ENCODE measurements around the gene CORT. TPM values are rescaled to one million over a fixed set of nuclear protein-coding genes. Genes with fewer than 3 reads are reported as not detected.
"Not testable (repeated sequence)": the region's sequence is repeated elsewhere in the genome, so short reads cannot be mapped to it uniquely, and the experiment has no call there.

Gene CORT
- total RNA-seq, 1 donor from 2014 or later, result not detected

DNA sequence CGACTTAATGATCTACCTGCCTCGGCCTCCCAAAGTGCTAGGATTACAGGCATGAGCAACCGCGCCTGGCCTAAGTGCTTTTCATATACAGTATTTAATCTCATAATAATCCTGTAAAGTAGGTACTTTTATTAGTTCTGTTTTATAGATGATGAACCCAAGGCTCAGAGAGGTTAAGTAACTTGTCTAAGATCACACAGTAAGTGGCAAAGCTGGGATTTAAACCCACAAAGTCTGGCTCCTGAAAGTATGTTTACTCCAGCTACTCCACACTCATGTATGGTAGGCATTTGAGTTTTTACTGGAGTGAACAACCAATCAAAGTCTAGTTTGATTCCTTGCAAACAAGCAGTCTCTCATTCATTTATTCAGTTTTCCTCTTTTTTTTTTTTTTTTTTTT lies 20.2 kb downstream of the CORT start:
- Mint-ChIP-seq H3K4me3 (no peak overlapping the region), H3K27ac (no peak overlapping the region)
- DNase-seq (ENCODE audit: extremely low spot score, unreplicated experiment), result no peak

DNA sequence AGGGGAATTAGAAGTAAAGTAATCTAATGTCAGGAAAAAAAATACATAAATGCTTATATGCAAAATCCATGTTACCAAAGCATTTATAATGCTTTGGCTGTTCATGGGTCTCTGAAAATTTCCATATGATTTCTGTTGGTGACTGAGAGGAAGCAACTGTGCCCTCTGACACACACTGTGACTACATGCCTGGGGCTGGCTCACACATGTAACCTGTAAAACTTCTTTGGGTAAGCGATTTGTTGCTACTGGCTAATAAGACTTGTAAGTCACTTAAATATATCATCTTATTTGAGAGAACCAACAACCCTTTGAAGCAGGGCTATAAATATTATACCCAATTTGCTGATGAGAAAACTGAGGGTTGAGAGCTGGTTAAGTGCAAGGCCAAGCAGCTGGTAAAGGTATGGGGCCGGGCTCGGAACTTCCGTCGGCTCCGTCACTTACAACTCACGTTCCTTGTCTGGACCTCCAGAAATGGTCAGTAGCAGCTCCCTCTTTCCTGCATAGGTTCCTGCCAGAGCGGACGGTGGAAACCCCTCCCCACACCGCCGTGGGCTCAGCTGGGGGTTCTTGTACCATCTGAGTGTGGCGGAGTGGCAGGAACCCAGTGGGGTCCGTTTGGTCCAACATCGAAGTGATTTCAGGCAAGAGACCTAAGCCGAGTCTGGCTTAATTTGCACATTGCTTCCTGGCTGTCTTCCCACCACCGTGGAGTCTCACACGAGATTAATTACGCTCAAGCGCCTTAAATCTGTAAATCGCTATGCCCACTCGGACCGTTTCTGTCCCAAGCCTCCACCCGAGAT lies 21.8 kb downstream of the CORT start:
- Mint-ChIP-seq H3K27me3 (no peaks in the 10 kb centered on the region), H3K9me3 (no peaks in the 10 kb centered on the region), H3K4me3 (peak overlapping the region; percentile 95), H3K27ac (peak overlapping the region; percentile 92), H3K36me3 (peaks cover 3% of the 10 kb centered on the region), H3K4me1 (ENCODE audit: unreplicated experiment) (peaks cover 24% of the 10 kb centered on the region)
- DNase-seq (ENCODE audit: extremely low spot score, unreplicated experiment), result no peak
- TF ChIP-seq, protein P1, sequence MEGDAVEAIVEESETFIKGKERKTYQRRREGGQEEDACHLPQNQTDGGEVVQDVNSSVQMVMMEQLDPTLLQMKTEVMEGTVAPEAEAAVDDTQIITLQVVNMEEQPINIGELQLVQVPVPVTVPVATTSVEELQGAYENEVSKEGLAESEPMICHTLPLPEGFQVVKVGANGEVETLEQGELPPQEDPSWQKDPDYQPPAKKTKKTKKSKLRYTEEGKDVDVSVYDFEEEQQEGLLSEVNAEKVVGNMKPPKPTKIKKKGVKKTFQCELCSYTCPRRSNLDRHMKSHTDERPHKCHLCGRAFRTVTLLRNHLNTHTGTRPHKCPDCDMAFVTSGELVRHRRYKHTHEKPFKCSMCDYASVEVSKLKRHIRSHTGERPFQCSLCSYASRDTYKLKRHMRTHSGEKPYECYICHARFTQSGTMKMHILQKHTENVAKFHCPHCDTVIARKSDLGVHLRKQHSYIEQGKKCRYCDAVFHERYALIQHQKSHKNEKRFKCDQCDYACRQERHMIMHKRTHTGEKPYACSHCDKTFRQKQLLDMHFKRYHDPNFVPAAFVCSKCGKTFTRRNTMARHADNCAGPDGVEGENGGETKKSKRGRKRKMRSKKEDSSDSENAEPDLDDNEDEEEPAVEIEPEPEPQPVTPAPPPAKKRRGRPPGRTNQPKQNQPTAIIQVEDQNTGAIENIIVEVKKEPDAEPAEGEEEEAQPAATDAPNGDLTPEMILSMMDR (conservative IDR thresholded peaks at IDR 0.05), result no peak

More for the DNA sequence above, 20.2 kb downstream of the CORT start:
- TF ChIP-seq, protein P1 (conservative IDR thresholded peaks at IDR 0.05), result no peak
- no peaks in the 10 kb centered on the region for H3K9me3 Mint-ChIP-seq
- H3K27me3 Mint-ChIP-seq, result no peaks in the 10 kb centered on the region
- H3K4me1 Mint-ChIP-seq (ENCODE audit: unreplicated experiment), result peaks cover 14% of the 10 kb centered on the region
- H3K36me3 Mint-ChIP-seq, result peaks cover 3% of the 10 kb centered on the region

DNA sequence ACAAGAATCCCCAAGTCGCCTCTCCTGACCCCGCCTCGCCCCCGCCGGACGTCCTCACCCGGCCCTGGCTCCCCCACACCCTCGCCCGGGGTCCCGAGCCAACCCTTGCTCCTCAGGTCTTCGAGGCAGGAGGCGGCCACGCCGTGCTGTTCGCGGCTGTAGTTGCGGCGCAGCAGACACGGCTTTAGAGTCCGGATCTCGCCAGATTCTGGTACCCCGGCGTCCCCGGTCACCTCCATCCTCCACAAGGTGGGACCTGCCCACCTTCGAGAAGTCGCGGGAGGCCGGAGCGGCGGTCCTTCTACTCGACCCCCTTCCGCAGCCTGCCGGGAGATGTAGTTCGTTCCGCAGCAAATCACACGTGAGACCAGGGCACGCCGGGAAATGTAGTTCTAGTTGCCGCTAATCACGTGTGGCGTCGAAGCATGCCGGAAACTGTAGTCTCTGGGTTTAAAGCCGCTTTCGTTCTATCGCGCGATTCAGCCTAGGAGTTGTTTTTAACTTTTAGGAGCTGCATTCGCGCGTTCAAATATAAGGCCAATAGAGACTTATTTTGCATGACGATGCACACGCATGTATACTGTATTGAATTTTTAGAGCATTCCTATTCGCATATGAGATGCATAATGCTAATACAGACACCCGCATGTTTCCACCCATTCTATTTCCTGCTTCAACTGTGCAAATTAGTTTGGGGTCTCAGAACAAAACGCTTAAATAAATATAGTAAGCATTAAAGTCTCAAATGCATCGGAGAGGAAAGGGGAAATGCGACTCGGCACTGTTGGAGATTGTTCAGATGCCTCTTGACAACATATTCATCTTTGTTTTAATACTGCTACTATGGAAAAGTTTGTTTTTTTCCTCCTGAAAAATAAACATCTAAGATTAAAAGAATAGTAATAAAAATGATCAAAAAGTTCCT lies 22.7 kb downstream of the CORT start, which contains the start of gene DFFA:
TSS of gene DFFA (minus strand) at position 310 of the 925 bp plus-strand sequence. CDS start at position 239, 71 bp downstream.
- TF ChIP-seq, protein P1 (conservative IDR thresholded peaks at IDR 0.05), result no peak
- Mint-ChIP-seq H3K4me1 (ENCODE audit: unreplicated experiment) (peaks cover 26% of the 10 kb centered on the region), H3K9me3 (no peaks in the 10 kb centered on the region), H3K27me3 (no peaks in the 10 kb centered on the region), H3K4me3 (peak within 1 kb of the TSS; percentile 95), H3K36me3 (peaks cover 3% of the 10 kb centered on the region), H3K27ac (peak within 1 kb of the TSS; percentile 92)
- DNase-seq (ENCODE audit: extremely low spot score, unreplicated experiment), result peak; percentile 92

DNA sequence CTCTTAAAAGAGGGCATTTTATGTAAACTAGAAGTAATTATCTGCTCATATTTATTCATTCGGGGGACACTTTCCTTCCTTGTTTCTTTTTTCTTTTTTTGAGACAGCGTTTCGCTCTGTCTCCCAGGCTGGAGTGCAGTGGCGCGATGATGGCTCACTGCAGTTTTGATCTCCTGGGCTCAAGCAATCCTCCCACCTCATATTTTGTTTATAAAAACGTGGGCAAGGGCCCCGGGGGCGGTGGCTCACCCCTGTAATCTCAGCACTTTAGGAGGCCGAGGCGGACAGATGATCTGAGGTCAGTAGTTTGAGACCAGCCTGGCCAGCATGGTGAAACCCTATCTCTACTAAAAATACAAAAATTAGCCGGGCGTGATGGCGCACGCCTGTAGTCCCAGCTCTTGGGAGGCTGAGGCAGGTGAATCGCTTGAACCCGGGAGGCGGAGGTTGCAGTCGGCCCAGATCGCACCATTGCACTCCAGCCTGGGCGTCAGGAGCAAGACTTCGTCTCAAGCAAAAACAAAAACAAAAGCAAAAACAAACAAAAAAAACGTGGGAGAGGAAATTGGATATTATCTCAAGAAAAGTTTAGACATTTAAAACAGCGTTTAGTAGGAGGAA lies 23.4 kb downstream of the CORT start:
- Mint-ChIP-seq H3K27me3 (no peaks in the 10 kb centered on the region), H3K36me3 (peaks cover under 1% of the 10 kb centered on the region), H3K4me3 (peak overlapping the region; percentile 95), H3K27ac (peak overlapping the region; percentile 92), H3K4me1 (ENCODE audit: unreplicated experiment) (peaks cover 26% of the 10 kb centered on the region), H3K9me3 (no peaks in the 10 kb centered on the region)
- DNase-seq (ENCODE audit: extremely low spot score, unreplicated experiment), result no peak
- TF ChIP-seq, protein P1 (conservative IDR thresholded peaks at IDR 0.05), result no peak

DNA sequence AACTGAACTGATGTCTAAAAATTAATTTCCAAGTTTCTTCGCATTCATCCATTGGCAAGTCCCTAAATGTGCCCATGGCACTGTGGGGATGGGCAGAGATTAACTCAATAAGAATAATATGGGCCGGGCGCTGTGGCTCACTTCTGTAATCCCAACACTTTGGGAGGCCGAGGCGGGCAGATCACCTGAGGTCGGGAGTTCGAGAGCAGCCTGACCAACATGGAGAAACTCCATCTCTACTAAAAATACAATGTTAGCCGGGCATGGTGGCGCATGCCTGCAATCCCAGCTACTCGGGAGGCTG lies 24.4 kb downstream of the CORT start:
- peaks cover 29% of the 10 kb centered on the region for H3K4me1 Mint-ChIP-seq (ENCODE audit: unreplicated experiment)
- H3K27ac Mint-ChIP-seq, result peak overlapping the region; percentile 86
- peak overlapping the region; percentile 94 for H3K4me3 Mint-ChIP-seq
- not testable (repeated sequence) for H3K36me3 Mint-ChIP-seq; DNase-seq (ENCODE audit: extremely low spot score, unreplicated experiment); H3K27me3 Mint-ChIP-seq; H3K9me3 Mint-ChIP-seq

All from type B pancreatic cell (in vitro differentiated cells).